Measurements from ENCODE around the gene NEURL1.
A peak's percentile ranks its signal among the peaks of the same experiment; 100 is the strongest.
"Not testable (repeated sequence)": the region's sequence is repeated elsewhere in the genome, so short reads cannot be mapped to it uniquely, and the experiment has no call there.

The NEURL1 gene

GRCh38 chr10:103599907-103600306 is 106.4 kb downstream of the NEURL1 start:
- DNase-seq, result no peak
- no peaks in the 10 kb centered on the region for H3K27me3 Mint-ChIP-seq
- H3K27ac Mint-ChIP-seq, result no peak overlapping the region
- CTCF ChIA-PET, result interaction anchor here (1.8 to 3.2 kb wide), 2 partner anchors 86 to 87 kb away, joined by 11 to 19 read pairs; no protein-coding TSS in a partner anchor
- H3K36me3 Mint-ChIP-seq, result peaks cover 5% of the 10 kb centered on the region
- no peaks in the 10 kb centered on the region for H3K4me1 Mint-ChIP-seq
- H3K4me3 Mint-ChIP-seq, result no peak overlapping the region
- H3K9me3 Mint-ChIP-seq, result no peaks in the 10 kb centered on the region

- Mint-ChIP-seq H3K27ac (no peak overlapping the region), H3K9me3 (no peaks in the 10 kb centered on the region), H3K27me3 (no peaks in the 10 kb centered on the region), H3K4me1 (no peaks in the 10 kb centered on the region), H3K36me3 (peaks cover 5% of the 10 kb centered on the region), H3K4me3 (no peak overlapping the region)
- no peak for DNase-seq
- CTCF ChIA-PET, result interaction anchor here (3.2 kb wide), 1 partner anchor 86 kb away, joined by 19 read pairs; no protein-coding TSS in a partner anchor
Observed at GRCh38 chr10:103600325-103600724, 106.8 kb downstream of the NEURL1 start.

- no peaks in the 10 kb centered on the region for H3K9me3 Mint-ChIP-seq
- H3K4me3 Mint-ChIP-seq, result no peak overlapping the region
- no peaks in the 10 kb centered on the region for H3K27me3 Mint-ChIP-seq
- no peak overlapping the region for H3K27ac Mint-ChIP-seq
- CTCF ChIA-PET, result interaction anchor here (3.2 kb wide), 1 partner anchor 85 kb away, joined by 19 read pairs; no protein-coding TSS in a partner anchor
- peaks cover 10% of the 10 kb centered on the region for H3K36me3 Mint-ChIP-seq
- DNase-seq, result no peak
- H3K4me1 Mint-ChIP-seq, result no peaks in the 10 kb centered on the region
Observed at GRCh38 chr10:103600956-103601569, 107.6 kb downstream of the NEURL1 start.

- no peak overlapping the region for H3K27ac Mint-ChIP-seq
- H3K4me1 Mint-ChIP-seq, result no peaks in the 10 kb centered on the region
- H3K4me3 Mint-ChIP-seq, result no peak overlapping the region
- H3K27me3 Mint-ChIP-seq, result no peaks in the 10 kb centered on the region
- peaks cover 11% of the 10 kb centered on the region for H3K36me3 Mint-ChIP-seq
- CTCF ChIA-PET, result interaction anchor here (1.2 to 3.2 kb wide), 2 partner anchors 9 to 84 kb away, joined by 3 to 19 read pairs; no protein-coding TSS in a partner anchor
- no peak for DNase-seq
- H3K9me3 Mint-ChIP-seq, result no peaks in the 10 kb centered on the region
Observed at GRCh38 chr10:103602028-103602851, 108.7 kb downstream of the NEURL1 start.

- no peaks in the 10 kb centered on the region for H3K27me3 Mint-ChIP-seq
- CTCF ChIA-PET, result interaction anchor here (1.2 to 3.2 kb wide), 2 partner anchors 10 to 84 kb away, joined by 3 to 19 read pairs; no protein-coding TSS in a partner anchor
- no peaks in the 10 kb centered on the region for H3K9me3 Mint-ChIP-seq
- peaks cover 11% of the 10 kb centered on the region for H3K36me3 Mint-ChIP-seq
- no peak overlapping the region for H3K27ac Mint-ChIP-seq
- no peak for DNase-seq
- no peak overlapping the region for H3K4me3 Mint-ChIP-seq
- no peaks in the 10 kb centered on the region for H3K4me1 Mint-ChIP-seq
Observed at GRCh38 chr10:103602852-103603155, 109.3 kb downstream of the NEURL1 start.

GRCh38 chr10:103603382-103603781 is 109.9 kb downstream of the NEURL1 start:
- peaks cover 11% of the 10 kb centered on the region for H3K36me3 Mint-ChIP-seq
- CTCF ChIA-PET, result interaction anchor here (1.2 kb wide), 1 partner anchor 10 kb away, joined by 3 read pairs; no protein-coding TSS in a partner anchor
- no peaks in the 10 kb centered on the region for H3K9me3 Mint-ChIP-seq
- DNase-seq, result no peak
- no peaks in the 10 kb centered on the region for H3K4me1 Mint-ChIP-seq
- no peak overlapping the region for H3K4me3 Mint-ChIP-seq
- no peak overlapping the region for H3K27ac Mint-ChIP-seq
- H3K27me3 Mint-ChIP-seq, result no peaks in the 10 kb centered on the region

GRCh38 chr10:103605359-103606096 is 112.0 kb downstream of the NEURL1 start:
- peak; percentile 64 for DNase-seq
- CTCF ChIA-PET, result interaction anchor here (0.6 to 2.2 kb wide), 16 partner anchors 8 to 105 kb away, joined by 3 to 43 read pairs (median 5); no protein-coding TSS in a partner anchor
- H3K4me1 Mint-ChIP-seq, result no peaks in the 10 kb centered on the region

GRCh38 chr10:103606097-103606438 is 112.6 kb downstream of the NEURL1 start:
- not testable (repeated sequence) for DNase-seq, H3K4me3 Mint-ChIP-seq, H3K9me3 Mint-ChIP-seq, H3K27ac Mint-ChIP-seq, H3K27me3 Mint-ChIP-seq, H3K4me1 Mint-ChIP-seq
- H3K36me3 Mint-ChIP-seq, result peaks cover 11% of the 10 kb centered on the region
- CTCF ChIA-PET, result interaction anchor here (0.8 to 2.2 kb wide), 12 partner anchors 9 to 105 kb away, joined by 3 to 43 read pairs (median 6); no protein-coding TSS in a partner anchor

More at GRCh38 chr10:103605359-103606096, 112.0 kb downstream of the NEURL1 start:
- peaks cover 11% of the 10 kb centered on the region for H3K36me3 Mint-ChIP-seq
- no peaks in the 10 kb centered on the region for H3K27me3 Mint-ChIP-seq
- H3K4me3 Mint-ChIP-seq, result no peak overlapping the region
- H3K27ac Mint-ChIP-seq, result no peak overlapping the region
- no peaks in the 10 kb centered on the region for H3K9me3 Mint-ChIP-seq

- DNase-seq, H3K27me3 Mint-ChIP-seq, H3K9me3 Mint-ChIP-seq, H3K4me1 Mint-ChIP-seq, H3K27ac Mint-ChIP-seq, H3K4me3 Mint-ChIP-seq: not testable (repeated sequence)
- CTCF ChIA-PET, result interaction anchor here (2.2 kb wide), 1 partner anchor 79 kb away, joined by 43 read pairs; no protein-coding TSS in a partner anchor
- peaks cover 11% of the 10 kb centered on the region for H3K36me3 Mint-ChIP-seq
Observed at GRCh38 chr10:103607051-103607450, 113.5 kb downstream of the NEURL1 start.

- CTCF ChIA-PET, result interaction anchor here (1.0 kb wide), 1 partner anchor 78 kb away, joined by 5 read pairs; no protein-coding TSS in a partner anchor
- not testable (repeated sequence) for H3K4me1 Mint-ChIP-seq, H3K4me3 Mint-ChIP-seq, H3K27me3 Mint-ChIP-seq, H3K9me3 Mint-ChIP-seq, DNase-seq, H3K27ac Mint-ChIP-seq, H3K36me3 Mint-ChIP-seq
Observed at GRCh38 chr10:103608056-103608455, 114.6 kb downstream of the NEURL1 start.

GRCh38 chr10:103609231-103610082 is 116.0 kb downstream of the NEURL1 start:
- DNase-seq, result no peak
- no peaks in the 10 kb centered on the region for H3K4me1 Mint-ChIP-seq
- CTCF ChIA-PET, result interaction anchor here (1.0 to 1.1 kb wide), 2 partner anchors 77 kb away, joined by 5 read pairs; no protein-coding TSS in a partner anchor
- peaks cover 6% of the 10 kb centered on the region for H3K36me3 Mint-ChIP-seq
- no peak overlapping the region for H3K27ac Mint-ChIP-seq
- no peak overlapping the region for H3K4me3 Mint-ChIP-seq
- H3K9me3 Mint-ChIP-seq, result no peaks in the 10 kb centered on the region
- no peaks in the 10 kb centered on the region for H3K27me3 Mint-ChIP-seq

GRCh38 chr10:103610083-103610472 is 116.6 kb downstream of the NEURL1 start:
- no peaks in the 10 kb centered on the region for H3K4me1 Mint-ChIP-seq
- H3K36me3 Mint-ChIP-seq, result peaks cover 6% of the 10 kb centered on the region
- no peaks in the 10 kb centered on the region for H3K27me3 Mint-ChIP-seq
- CTCF ChIA-PET, result interaction anchor here (1.1 kb wide), 1 partner anchor 76 kb away, joined by 5 read pairs; no protein-coding TSS in a partner anchor
- H3K9me3 Mint-ChIP-seq, result no peaks in the 10 kb centered on the region
- H3K27ac Mint-ChIP-seq, result no peak overlapping the region
- no peak for DNase-seq
- H3K4me3 Mint-ChIP-seq, result no peak overlapping the region

- no peak overlapping the region for H3K4me3 Mint-ChIP-seq
- no peak for DNase-seq
- peaks cover 2% of the 10 kb centered on the region for H3K36me3 Mint-ChIP-seq
- CTCF ChIA-PET, result interaction anchor here (0.7 to 1.0 kb wide), 3 partner anchors 14 to 76 kb away, joined by 3 read pairs; no protein-coding TSS in a partner anchor
- no peaks in the 10 kb centered on the region for H3K27me3 Mint-ChIP-seq
- H3K4me1 Mint-ChIP-seq, result no peaks in the 10 kb centered on the region
- H3K9me3 Mint-ChIP-seq, result no peaks in the 10 kb centered on the region
- no peak overlapping the region for H3K27ac Mint-ChIP-seq
Observed at GRCh38 chr10:103610921-103611511, 117.5 kb downstream of the NEURL1 start.

All from activated naive CD4-positive, alpha-beta T cell treated with anti-CD3 and anti-CD28 coated beads, Interleukin-2, amount 10 ng/mL, durations not matched to agents 7 days and 5 days (primary cell).